Activated B cell treated with CpG ODN at 0.5 μM for 24 hours (primary cell): ENCODE data around the gene HSPA4. TPM values are rescaled to one million over a fixed set of nuclear protein-coding genes. Genes with fewer than 3 reads are reported as not detected.
A peak's percentile ranks its signal among the peaks of the same experiment; 100 is the strongest.

ENCODE experiments used
- ATAC-seq: fragments of 200-7000 bp; cut with Tn5 transposase; one replicate; pipeline ENCODE4 v1.10.0; 2021; ENCODE audit warnings: low read depth, mild to moderate bottlenecking, moderate library complexity
- CTCF ChIA-PET: fragments of 350-600 bp; sonication (Branson Sonifier 250); formaldehyde crosslinking; loops from one replicate; lab custom pipeline; 2021; ENCODE audit warnings: antibody characterized with exemption; lab: Charles Lee
- POLR2A ChIA-PET: fragments of 350-600 bp; sonication (Branson Sonifier 250); formaldehyde crosslinking; loops from one replicate; lab custom pipeline; 2021; ENCODE audit warnings: antibody characterized with exemption; lab: Charles Lee
- DNase-seq: peaks from one replicate; pipeline ENCODE4 v3.0.0; 2022
- H3K27ac Mint-ChIP-seq: one replicate; pipeline ENCODE4 v1.8.0; 2020; ENCODE audit warnings: mixed read lengths
- H3K27me3 Mint-ChIP-seq: one replicate; pipeline ENCODE4 v1.8.0; 2021; ENCODE audit warnings: mixed read lengths
- H3K36me3 Mint-ChIP-seq: one replicate; pipeline ENCODE4 v1.8.0; 2021; ENCODE audit warnings: low read depth, mixed read lengths
- H3K4me1 Mint-ChIP-seq: one replicate; pipeline ENCODE4 v1.8.0; 2021; ENCODE audit warnings: mixed read lengths
- H3K4me3 Mint-ChIP-seq: one replicate; pipeline ENCODE4 v1.8.0; 2020; ENCODE audit warnings: mild to moderate bottlenecking, mixed read lengths
- H3K9me3 Mint-ChIP-seq: one replicate; pipeline ENCODE4 v1.8.0; 2020; ENCODE audit warnings: mixed read lengths
- CTCF ChIP-seq: fragments of 200-600 bp; IDR thresholded peaks from one replicate; pipeline ENCODE4 v1.8.0; 2022; ENCODE audit warnings: antibody characterized with exemption, mild to moderate bottlenecking
- intact Hi-C: fragments of 100-400 bp; cut with micrococcal nuclease; formaldehyde crosslinking; loops from one replicate; pipeline ENCODE4 v1.15.1; 2024
- total RNA-seq: library from RNA; stranded (reverse); gene quantifications from 2 replicates; pipeline ENCODE4 v1.2.3, GENCODE V29; 2022

Gene HSPA4
- total RNA-seq, 1 donor from 2014 or later: 152 TPM

- peak; percentile 86 for DNase-seq
- H3K4me3 Mint-ChIP-seq: peak within 1 kb of the TSS; percentile 95
- CTCF ChIA-PET: interaction anchor here (0.7 kb wide), 1 partner anchor 127 kb away, joined by 3 read pairs; no protein-coding TSS in a partner anchor
- no peaks in the 10 kb centered on the region for H3K27me3 Mint-ChIP-seq
- POLR2A ChIA-PET: interaction anchor here (0.5 to 7.3 kb wide), 11 partner anchors 9 to 1587 kb away, joined by 3 to 101 read pairs (median 5); partner anchors contain the start of genes AFF4 and HSPA4
- H3K27ac Mint-ChIP-seq: peak within 1 kb of the TSS; percentile 94
- peaks cover 41% of the 10 kb centered on the region for H3K4me1 Mint-ChIP-seq
- TF ChIP-seq CTCF: no peak
- peaks cover 25% of the 10 kb centered on the region for H3K36me3 Mint-ChIP-seq
- intact Hi-C loops: loop anchor here (1.0 to 5.0 kb wide), 4 partner anchors 8 to 76 kb away; partner anchors contain the start of gene AFF4
- no peaks in the 10 kb centered on the region for H3K9me3 Mint-ChIP-seq
- peak; percentile 98 for ATAC-seq
Measured at GRCh38 chr5:133025804-133026663, 25.8 kb upstream of the HSPA4 start, which contains the start of gene ZCCHC10. Gene ZCCHC10, minus strand, starts transcription at chr5:133026549. Its CDS starts 12 bp downstream, at chr5:133026537.

- no peak for DNase-seq
- Mint-ChIP-seq H3K36me3 (peaks cover 21% of the 10 kb centered on the region), H3K4me3 (peak overlapping the region; percentile 95), H3K27me3 (no peaks in the 10 kb centered on the region), H3K4me1 (peaks cover 48% of the 10 kb centered on the region), H3K9me3 (no peaks in the 10 kb centered on the region), H3K27ac (peak overlapping the region; percentile 87)
- ChIA-PET CTCF (no interaction called here), POLR2A (interaction anchor here (1.0 to 7.3 kb wide), 3 partner anchors 20 to 63 kb away, joined by 5 to 101 read pairs (median 5); partner anchors contain the start of genes AFF4 and HSPA4)
- TF ChIP-seq CTCF: no peak
- ATAC-seq: no peak
- intact Hi-C loops: loop anchor here (1.0 to 5.0 kb wide), 4 partner anchors 8 to 76 kb away; partner anchors contain the start of gene AFF4
Measured at GRCh38 chr5:133026664-133027153, 25.1 kb upstream of the HSPA4 start.

- Mint-ChIP-seq H3K27ac (peak overlapping the region; percentile 48), H3K4me3 (no peak overlapping the region), H3K4me1 (peaks cover 66% of the 10 kb centered on the region), H3K36me3 (peaks cover 7% of the 10 kb centered on the region), H3K27me3 (no peaks in the 10 kb centered on the region), H3K9me3 (no peaks in the 10 kb centered on the region)
- no peak for TF ChIP-seq CTCF
- ChIA-PET CTCF (no interaction called here), POLR2A (interaction anchor here (5.2 kb wide), 1 partner anchor 22 kb away, joined by 132 read pairs; the partner anchor contains the start of gene HSPA4)
- ATAC-seq: no peak
- intact Hi-C loops: loop anchor here (5.0 kb wide), 1 partner anchor 73 kb away; no protein-coding TSS in a partner anchor
- DNase-seq: no peak
Measured at GRCh38 chr5:133029416-133029815, 22.4 kb upstream of the HSPA4 start.

- Mint-ChIP-seq H3K36me3 (peaks cover 5% of the 10 kb centered on the region), H3K9me3 (no peaks in the 10 kb centered on the region), H3K27ac (peak overlapping the region; percentile 48), H3K4me3 (no peak overlapping the region), H3K27me3 (no peaks in the 10 kb centered on the region), H3K4me1 (peaks cover 70% of the 10 kb centered on the region)
- ChIA-PET POLR2A (interaction anchor here (0.9 to 5.2 kb wide), 3 partner anchors 18 to 66 kb away, joined by 3 to 132 read pairs (median 3); partner anchors contain the start of gene HSPA4), CTCF (no interaction called here)
- DNase-seq (no peak), ATAC-seq (no peak)
- no peak for TF ChIP-seq CTCF
- intact Hi-C loops: no loop called here
Measured at GRCh38 chr5:133030343-133031005, 21.3 kb upstream of the HSPA4 start.
